Activated CD8-positive, alpha-beta memory T cell treated with anti-CD3 and anti-CD28 coated beads, Interleukin-2, amount 50 U/mL, for 1 hour (primary cell): ENCODE measurements around the gene PLPP6.

ENCODE experiments used
- DNase-seq: peaks from one replicate; pipeline ENCODE4 v3.0.0-alpha.2; 2020; ENCODE audit errors: extremely low read depth

The PLPP6 gene

GRCh38 chr9:4662989-4663792 is 1.1 kb downstream of the PLPP6 start:
- DNase-seq, result no peak

GRCh38 chr9:4663956-4664355 is 1.9 kb downstream of the PLPP6 start:
- DNase-seq, result no peak

- DNase-seq, result no peak
Observed at GRCh38 chr9:4665357-4665756, 3.3 kb downstream of the PLPP6 start.

- no peak for DNase-seq
Observed at GRCh38 chr9:4666042-4666699, 4.1 kb downstream of the PLPP6 start, which contains the start of gene SPATA6L. SPATA6L (minus strand) TSS chr9:4666480; CDS start chr9:4666250, 230 bp downstream.

GRCh38 chr9:4667681-4668080 is 5.6 kb downstream of the PLPP6 start:
- no peak for DNase-seq

GRCh38 chr9:4668604-4669003 is 6.5 kb downstream of the PLPP6 start:
- DNase-seq, result no peak

GRCh38 chr9:4669890-4670289 is 7.8 kb downstream of the PLPP6 start:
- DNase-seq, result no peak

GRCh38 chr9:4670591-4670990 is 8.5 kb downstream of the PLPP6 start:
- no peak for DNase-seq

- no peak for DNase-seq
Observed at GRCh38 chr9:4671737-4672136, 9.6 kb downstream of the PLPP6 start.

GRCh38 chr9:4674783-4675182 is 12.7 kb downstream of the PLPP6 start:
- no peak for DNase-seq

- no peak for DNase-seq
Observed at GRCh38 chr9:4677392-4677791, 15.3 kb downstream of the PLPP6 start.

- no peak for DNase-seq
Observed at GRCh38 chr9:4678679-4679267, 16.7 kb downstream of the PLPP6 start.

GRCh38 chr9:4679268-4680172 is 17.4 kb downstream of the PLPP6 start, which contains the start of gene CDC37L1:
CDC37L1 (plus strand) TSS chr9:4679569; CDS start chr9:4679768, 199 bp downstream.
- peak; percentile 95 for DNase-seq

GRCh38 chr9:4680173-4680525 is 18.1 kb downstream of the PLPP6 start:
- no peak for DNase-seq

- DNase-seq, result no peak
Observed at GRCh38 chr9:4680750-4681149, 18.7 kb downstream of the PLPP6 start.

- DNase-seq, result no peak
Observed at GRCh38 chr9:4684820-4685219, 22.7 kb downstream of the PLPP6 start.

GRCh38 chr9:4686112-4686511 is 24.0 kb downstream of the PLPP6 start:
- DNase-seq, result no peak

GRCh38 chr9:4686584-4686983 is 24.5 kb downstream of the PLPP6 start:
- no peak for DNase-seq

- no peak for DNase-seq
Observed at GRCh38 chr9:4689021-4689420, 26.9 kb downstream of the PLPP6 start.

- no peak for DNase-seq
Observed at GRCh38 chr9:4689687-4690104, 27.6 kb downstream of the PLPP6 start.

GRCh38 chr9:4690144-4690543 is 28.1 kb downstream of the PLPP6 start:
- no peak for DNase-seq

- no peak for DNase-seq
Observed at GRCh38 chr9:4691795-4692194, 29.7 kb downstream of the PLPP6 start.
